Gastroesophageal sphincter (tissue), 4 donors: ENCODE data around the gene ASIC3. TPM values are rescaled to one million over a fixed set of nuclear protein-coding genes. Genes with fewer than 3 reads are reported as not detected.
"Not testable (repeated sequence)": the region's sequence is repeated elsewhere in the genome, so short reads cannot be mapped to it uniquely, and the experiment has no call there.

ENCODE experiments used
- ATAC-seq: fragments of 150-250 bp; one replicate; pipeline ENCODE4 v1.9.1; 2016; ENCODE audit warnings: mild to moderate bottlenecking, moderate library complexity
- H3K27ac ChIP-seq, 4 donors: fragments of 200-600 bp; sonication (generic) in 3 of 4; 1 replicate in 3 of 4; 2 replicates in 1 of 4; pipeline ENCODE4 v1.5.1; 2016 to 2019
- H3K27me3 ChIP-seq: fragments of 200-600 bp; sonication (generic); one replicate; pipeline ENCODE4 v1.5.1; 2019
- H3K36me3 ChIP-seq, 2 donors: fragments of 200-600 bp; sonication (generic); one replicate each; pipeline ENCODE4 v1.5.1; 2019; ENCODE audit warnings: control low read depth in 1 of 2
- H3K4me1 ChIP-seq, 3 donors: fragments of 200-600 bp; sonication (generic); 1 replicate in 2 of 3; 2 replicates in 1 of 3; pipeline ENCODE4 v1.5.1; 2016 to 2019; ENCODE audit warnings: control low read depth in 2 of 3
- H3K4me3 ChIP-seq, 2 donors: fragments of 200-600 bp; sonication (generic); one replicate each; pipeline ENCODE4 v1.5.1; 2019; ENCODE audit warnings: mild to moderate bottlenecking in 1 of 2, moderate library complexity in 1 of 2
- H3K9me3 ChIP-seq, 3 donors: fragments of 200-600 bp; sonication (generic); one replicate each; pipeline ENCODE4 v1.5.1; 2017 to 2019; ENCODE audit warnings: control low read depth in 2 of 3
- CTCF ChIP-seq, 4 experiments: fragments of 200-600 bp in 2 of 4; fragments of 450-650 bp in 2 of 4; sonication (generic) in 1 of 4; IDR thresholded peaks; one replicate each; pipeline ENCODE4 v1.5.1; 2017 to 2019; ENCODE audit warnings: antibody characterized with exemption in 4 of 4, mild to moderate bottlenecking in 2 of 4, moderate library complexity in 2 of 4
- EP300 ChIP-seq: sonication (generic); formaldehyde crosslinking; IDR thresholded peaks from one replicate; pipeline ENCODE4 v1.6.1; 2017; ENCODE audit warnings: antibody characterized with exemption, mild to moderate bottlenecking
- POLR2A ChIP-seq, 2 donors: fragments of 450-650 bp; IDR thresholded peaks; one replicate each; pipeline ENCODE4 v1.6.1; 2017; ENCODE audit warnings: antibody characterized with exemption in 2 of 2, mild to moderate bottlenecking in 2 of 2, moderate library complexity in 1 of 2
- POLR2AphosphoS5 ChIP-seq: sonication (generic); formaldehyde crosslinking; IDR thresholded peaks from one replicate; pipeline ENCODE4 v1.6.1; 2017; ENCODE audit warnings: antibody characterized with exemption
- WGBS, 2 donors: methylation state at CpG; one replicate each; pipeline ENCODE4 v1.1.5; 2018; ENCODE audit warnings: low coverage in 1 of 2; 5-methylcytosine and 5-hydroxymethylcytosine counted together
- total RNA-seq, 4 donors: library from RNA; depleted of rRNA; stranded (reverse); fragments of >200 nt; gene quantifications; one replicate each; pipeline ENCODE4 v1.1.0, GENCODE V29; 2016

The ASIC3 gene
- total RNA-seq, 4 donors from 2014 or later, result 1.7 to 3.1 (median 2.1) TPM; not detected in 1

- TF ChIP-seq EP300 (no peak), POLR2A (IDR thresholded peaks at IDR 0.05) (no peak), POLR2AphosphoS5 (peak; percentile 21), CTCF (IDR thresholded peaks at IDR 0.05) (no peak)
- Histone ChIP-seq H3K27me3 (no peaks in the 10 kb centered on the region), H3K27ac (peak overlapping the region in 3 of 4 donors; percentile 21 to 48 (median 31)), H3K4me1 (peaks cover 0 to 17% (median 9%) of the 10 kb centered on the region in 3 donors), H3K4me3 (no peak overlapping the region), H3K36me3 (peaks cover 0 to 75% of the 10 kb centered on the region in 2 donors), H3K9me3 (no peaks in the 10 kb centered on the region)
- peak; percentile 72 for ATAC-seq
- 30 to 80% methylated on average over 1 to 7 of the region's 12 CpGs for WGBS, 2 donors
These were observed 9.1 kb upstream of the ASIC3 start for GRCh38 chr7:151038951-151039849.

GRCh38 chr7:151039850-151040548 is 8.3 kb upstream of the ASIC3 start:
- no peaks in the 10 kb centered on the region for H3K9me3 ChIP-seq
- H3K27ac ChIP-seq, result peak overlapping the region in 2 of 4 donors; percentile 21 to 48
- TF ChIP-seq EP300 (no peak), CTCF (IDR thresholded peaks at IDR 0.05) (no peak), POLR2A (IDR thresholded peaks at IDR 0.05) (no peak), POLR2AphosphoS5 (no peak)
- WGBS, 2 donors, result 62 to 65% methylated on average over 4 to 5 of the region's 18 CpGs
- ATAC-seq, result no peak
- H3K36me3 ChIP-seq, result peaks cover 0 to 75% of the 10 kb centered on the region in 2 donors
- no peaks in the 10 kb centered on the region for H3K27me3 ChIP-seq
- H3K4me1 ChIP-seq, result peaks cover 0 to 17% (median 9%) of the 10 kb centered on the region in 3 donors
- H3K4me3 ChIP-seq, result no peak overlapping the region

GRCh38 chr7:151040616-151041375 is 7.5 kb upstream of the ASIC3 start:
- Histone ChIP-seq H3K9me3 (no peaks in the 10 kb centered on the region), H3K27ac (no peak overlapping the region), H3K4me3 (no peak overlapping the region), H3K27me3 (no peaks in the 10 kb centered on the region), H3K4me1 (peaks cover 0 to 17% (median 9%) of the 10 kb centered on the region in 3 donors), H3K36me3 (peaks cover 0 to 75% of the 10 kb centered on the region in 2 donors)
- 76% methylated on average over 8 of the region's 30 CpGs; no CpG with 5 or more reads in 1 of the 2 donors for WGBS, 2 donors
- ATAC-seq, result no peak
- TF ChIP-seq EP300, result no peak
- TF ChIP-seq POLR2A (IDR thresholded peaks at IDR 0.05), result no peak
- TF ChIP-seq CTCF (IDR thresholded peaks at IDR 0.05), result no peak
- no peak for TF ChIP-seq POLR2AphosphoS5

- 78 to 93% methylated on average over 2 to 8 of the region's 10 CpGs for WGBS, 2 donors
- H3K36me3 ChIP-seq, result peaks cover 0 to 60% of the 10 kb centered on the region in 2 donors
These were observed 4.9 kb upstream of the ASIC3 start for GRCh38 chr7:151043449-151043848.

GRCh38 chr7:151043959-151044358 is 4.4 kb upstream of the ASIC3 start:
- no peak for TF ChIP-seq EP300
- no peak for TF ChIP-seq POLR2AphosphoS5
- TF ChIP-seq CTCF (IDR thresholded peaks at IDR 0.05), result no peak
- no peak for TF ChIP-seq POLR2A (IDR thresholded peaks at IDR 0.05)
- no peak overlapping the region for H3K27ac ChIP-seq
- H3K4me3 ChIP-seq, result no peak overlapping the region
- H3K9me3 ChIP-seq, result no peaks in the 10 kb centered on the region
- no CpG with 5 or more reads among the region's 20 CpGs for WGBS, 2 donors
- ATAC-seq, result no peak
- H3K27me3 ChIP-seq, result no peaks in the 10 kb centered on the region
- H3K36me3 ChIP-seq, result peaks cover 0 to 60% of the 10 kb centered on the region in 2 donors
- H3K4me1 ChIP-seq, result peaks cover 0 to 25% (median 9%) of the 10 kb centered on the region in 3 donors

More at GRCh38 chr7:151043449-151043848, 4.9 kb upstream of the ASIC3 start:
- not testable (repeated sequence) for H3K27ac ChIP-seq, H3K4me3 ChIP-seq, H3K9me3 ChIP-seq, H3K27me3 ChIP-seq, ATAC-seq
- peaks cover 0 to 30% (median 14%) of the 10 kb centered on the region in 3 donors for H3K4me1 ChIP-seq
